Keratinocyte (primary cell): Measurements from ENCODE around the gene ADNP2. TPM values are rescaled to one million over a fixed set of nuclear protein-coding genes. Genes with fewer than 3 reads are reported as not detected.
A peak's percentile ranks its signal among the peaks of the same experiment; 100 is the strongest.

Source experiments
- DNase-seq: peaks from one replicate; pipeline ENCODE4 v3.0.0-alpha.2; 2011; ENCODE audit warnings: low read depth, missing footprints, low spot score
- FAIRE-seq: peaks from 2 replicates; lab custom pipeline; 2011; peaks lifted over from hg19 to GRCh38; lab: Jason Lieb, UNC
- H2AFZ ChIP-seq: 2 replicates; pipeline ENCODE4 v1.6.0; 2012; ENCODE audit warnings: low read length, control low read depth, inconsistent platforms; ENCODE audit not compliant: control insufficient read depth
- H3K27ac ChIP-seq: 2 replicates; pipeline ENCODE4 v1.5.1; 2011; ENCODE audit warnings: low read length; ENCODE audit not compliant: control insufficient read depth, insufficient read depth
- H3K27me3 ChIP-seq: 3 replicates; pipeline ENCODE4 v1.6.0; 2011; ENCODE audit warnings: low read length; ENCODE audit not compliant: control insufficient read depth, insufficient read depth; ENCODE audit errors: extremely low read depth
- H3K36me3 ChIP-seq, 2 experiments: 2 replicates in 1 of 2; 3 replicates in 1 of 2; pipeline ENCODE4 v1.5.1; 2011; ENCODE audit warnings: low read length in 2 of 2, mild to moderate bottlenecking in 1 of 2; ENCODE audit not compliant: control insufficient read depth in 2 of 2, insufficient read depth in 2 of 2; ENCODE audit errors: extremely low read depth in 1 of 2
- H3K4me1 ChIP-seq: 3 replicates; pipeline ENCODE4 v1.5.1; 2011; ENCODE audit warnings: low read length; ENCODE audit not compliant: control insufficient read depth, insufficient read depth; ENCODE audit errors: extremely low read depth
- H3K4me2 ChIP-seq: 3 replicates; pipeline ENCODE4 v1.6.0; 2011; ENCODE audit warnings: low read depth, low read length; ENCODE audit not compliant: control insufficient read depth, insufficient read depth; ENCODE audit errors: extremely low read depth
- H3K4me3 ChIP-seq, 3 experiments: fragments of 200-600 bp in 1 of 3; sonication (generic) in 1 of 3; 2 replicates in 2 of 3; 3 replicates in 1 of 3; pipeline ENCODE4 v1.5.1; 2011 to 2016; ENCODE audit warnings: low read length in 3 of 3, mild to moderate bottlenecking in 3 of 3, control low read depth in 2 of 3, inconsistent platforms in 1 of 3, low read depth in 1 of 3, mixed read lengths in 1 of 3, mixed run types in 1 of 3, moderate library complexity in 1 of 3; ENCODE audit not compliant: control insufficient read depth in 2 of 3, insufficient read depth in 2 of 3; ENCODE audit errors: extremely low read depth in 1 of 3
- H3K79me2 ChIP-seq: 2 replicates; pipeline ENCODE4 v1.6.0; 2012; ENCODE audit warnings: low read length; ENCODE audit not compliant: control insufficient read depth, insufficient read depth
- H3K9ac ChIP-seq: 3 replicates; pipeline ENCODE4 v1.6.0; 2011; ENCODE audit warnings: low read length; ENCODE audit not compliant: control insufficient read depth, insufficient read depth; ENCODE audit errors: extremely low read depth
- H3K9me1 ChIP-seq: 3 replicates; pipeline ENCODE4 v1.6.0; 2011; ENCODE audit warnings: low read length; ENCODE audit not compliant: control insufficient read depth, insufficient read depth; ENCODE audit errors: extremely low read depth
- H3K9me3 ChIP-seq: 2 replicates; pipeline ENCODE4 v1.5.1; 2012; ENCODE audit warnings: low read depth, low read length; ENCODE audit not compliant: control insufficient read depth
- H4K20me1 ChIP-seq: 3 replicates; pipeline ENCODE4 v1.6.0; 2011; ENCODE audit warnings: low read length; ENCODE audit not compliant: control insufficient read depth, insufficient read depth; ENCODE audit errors: extremely low read depth
- CTCF ChIP-seq, 3 experiments: IDR thresholded peaks in 1 of 3; conservative IDR thresholded peaks in 1 of 3; optimal IDR thresholded peaks in 1 of 3; 2 replicates in 2 of 3; 3 replicates in 1 of 3; pipeline versions ENCODE3 to v1.5.1; 2011; ENCODE audit warnings: low read length in 3 of 3, mild to moderate bottlenecking in 3 of 3, moderate library complexity in 2 of 3, control low read depth in 1 of 3, inconsistent platforms in 1 of 3; ENCODE audit not compliant: insufficient read depth in 2 of 3; ENCODE audit errors: extremely low read depth in 1 of 3
- EZH2 ChIP-seq: IDR thresholded peaks from one replicate; pipeline ENCODE4 v1.6.1; 2012; ENCODE audit warnings: inconsistent platforms, mild to moderate bottlenecking, low read length, moderate library complexity
- dilution Hi-C: fragments of 300-500 bp; cut with MboI; formaldehyde crosslinking; loops from one replicate; pipeline ENCODE4 v1.7.0; 2020; ENCODE audit warnings: low sequenced_read_pairs; ENCODE audit not compliant: extremely low pct_ligation_motif_present
- polyA plus RNA-seq, 5 experiments: library from polyadenylated mRNA; depleted of rRNA in 3 of 5; stranded (reverse) in 3 of 5; stranded (forward) in 1 of 5; unstranded in 1 of 5; fragments of >200 nt; gene quantifications; 1 replicate in 1 of 5; 2 replicates in 3 of 5; 3 replicates in 1 of 5; pipeline versions ENCODE4 v1.2.1 to v1.2.3, GENCODE V29; 2011 to 2012; ENCODE audit warnings: missing spikeins in 2 of 5, low read depth in 1 of 5, low replicate concordance in 1 of 5

ADNP2 gene
- polyA plus RNA-seq, 1 donor (not counting 4 experiments of a cell fraction or from before 2014, with no cell fraction given): 11.3 TPM

GRCh38 chr18:80126797-80127196 lies 17.7 kb downstream of the ADNP2 start:
- no peak for FAIRE-seq
- Histone ChIP-seq H3K4me2 (no peak overlapping the region), H3K9me3 (no peaks in the 10 kb centered on the region), H3K9me1 (no peaks in the 10 kb centered on the region), H3K36me3 (peaks cover 4 to 5% of the 10 kb centered on the region in 2 experiments), H2AFZ (no peak overlapping the region), H3K79me2 (peaks cover 88% of the 10 kb centered on the region), H3K4me3 (no peak overlapping the region), H3K27ac (no peak overlapping the region), H4K20me1 (peaks cover 10% of the 10 kb centered on the region), H3K27me3 (no peaks in the 10 kb centered on the region), H3K4me1 (peaks cover 8% of the 10 kb centered on the region), H3K9ac (no peak overlapping the region)
- DNase-seq: no peak
- dilution Hi-C loops: no loop called here
- TF ChIP-seq EZH2: no peak
- TF ChIP-seq CTCF (optimal IDR thresholded peaks at IDR 0.05 in 1 of 3, IDR thresholded peaks at IDR 0.05 in 1 of 3, conservative IDR thresholded peaks at IDR 0.05 in 1 of 3; ENCODE audit: extremely low read depth in 1 of 3, insufficient read depth in 2 of 3, low read length in 3 of 3): no peak

- dilution Hi-C loops: no loop called here
- no peak overlapping the region for H3K9ac ChIP-seq
- H3K4me2 ChIP-seq: no peak overlapping the region
- DNase-seq (no peak), FAIRE-seq (peak; percentile 17)
- peaks cover 82% of the 10 kb centered on the region for H3K79me2 ChIP-seq
- peaks cover 10% of the 10 kb centered on the region for H4K20me1 ChIP-seq
- H3K27ac ChIP-seq: no peak overlapping the region
- peaks cover 15% of the 10 kb centered on the region for H3K4me1 ChIP-seq
- no peak overlapping the region for H3K4me3 ChIP-seq
- H3K36me3 ChIP-seq: peaks cover 4 to 5% of the 10 kb centered on the region in 2 experiments
- H3K9me3 ChIP-seq: no peaks in the 10 kb centered on the region
- no peaks in the 10 kb centered on the region for H3K9me1 ChIP-seq
- H2AFZ ChIP-seq: no peak overlapping the region
- TF ChIP-seq EZH2: no peak
- no peak for TF ChIP-seq CTCF (optimal IDR thresholded peaks at IDR 0.05 in 1 of 3, IDR thresholded peaks at IDR 0.05 in 1 of 3, conservative IDR thresholded peaks at IDR 0.05 in 1 of 3; ENCODE audit: extremely low read depth in 1 of 3, insufficient read depth in 2 of 3, low read length in 3 of 3)
- no peaks in the 10 kb centered on the region for H3K27me3 ChIP-seq
Measured at GRCh38 chr18:80127635-80128034, 18.6 kb downstream of the ADNP2 start.
